NCI-H2081 (cell line): ENCODE results near the gene TMEM239.
"Not testable (repeated sequence)": the region's sequence is repeated elsewhere in the genome, so short reads cannot be mapped to it uniquely, and the experiment has no call there.

Experiments
- DNase-seq, 2 experiments: peaks; one replicate each; lab custom pipeline; 2025; lab: John Stamatoyannopoulos, UW

Gene TMEM239

GRCh38 chr20:2799688-2800520 lies 16.3 kb upstream of the TMEM239 start:
- DNase-seq, result no peak

- DNase-seq, result no peak
These were observed 15.5 kb upstream of the TMEM239 start, which contains the start of gene CPXM1 for GRCh38 chr20:2800521-2801285. CPXM1 (minus strand) TSS chr20:2800627; CDS start chr20:2800572, 55 bp downstream.

GRCh38 chr20:2801286-2801728 lies 14.9 kb upstream of the TMEM239 start:
- DNase-seq, result no peak

GRCh38 chr20:2804041-2804828 lies 11.9 kb upstream of the TMEM239 start:
- DNase-seq, result no peak

GRCh38 chr20:2804852-2805688 lies 11.1 kb upstream of the TMEM239 start:
- DNase-seq, result no peak

- DNase-seq, result no peak
These were observed 10.3 kb upstream of the TMEM239 start for GRCh38 chr20:2805689-2806350.

- DNase-seq, result no peak
These were observed 9.8 kb upstream of the TMEM239 start for GRCh38 chr20:2806351-2806701.

GRCh38 chr20:2807019-2807418 lies 9.1 kb upstream of the TMEM239 start:
- no peak for DNase-seq

- not testable (repeated sequence) for DNase-seq
These were observed 8.2 kb upstream of the TMEM239 start for GRCh38 chr20:2807929-2808328.

- DNase-seq, result no peak
These were observed 6.5 kb upstream of the TMEM239 start for GRCh38 chr20:2809690-2810089.

- no peak for DNase-seq
These were observed 4.0 kb upstream of the TMEM239 start for GRCh38 chr20:2812189-2812588.

GRCh38 chr20:2814076-2814475 lies 2.1 kb upstream of the TMEM239 start:
- DNase-seq, result no peak

- no peak for DNase-seq
These were observed 1.5 kb upstream of the TMEM239 start, which contains the start of gene C20orf141 for GRCh38 chr20:2814587-2815051. C20orf141 (plus strand) TSS chr20:2814987; CDS start chr20:2815185, 198 bp downstream.

- no peak for DNase-seq
These were observed 793 bp upstream of the TMEM239 start for GRCh38 chr20:2815242-2815900.

GRCh38 chr20:2816583-2817340 lies 598 bp downstream of the TMEM239 start:
- DNase-seq, result no peak

- no peak for DNase-seq
These were observed 1.2 kb downstream of the TMEM239 start for GRCh38 chr20:2817341-2817726.

- DNase-seq, result no peak
These were observed 1.9 kb downstream of the TMEM239 start for GRCh38 chr20:2817891-2818595.

GRCh38 chr20:2820084-2820895 lies 4.1 kb downstream of the TMEM239 start:
- no peak for DNase-seq
